IPS-20b (cell line): Measurements from ENCODE around the gene MAP3K15.
"Not testable (repeated sequence)": the region's sequence is repeated elsewhere in the genome, so short reads cannot be mapped to it uniquely, and the experiment has no call there.

ENCODE experiments used
- H3K27ac ChIP-seq: one replicate; pipeline ENCODE4 v1.5.1; 2013; ENCODE audit warnings: low read length
- H3K27me3 ChIP-seq: 2 replicates; pipeline ENCODE4 v1.6.1; 2013; ENCODE audit warnings: mild to moderate bottlenecking, low read length, inconsistent platforms; ENCODE audit not compliant: insufficient read depth
- H3K36me3 ChIP-seq: 2 replicates; pipeline ENCODE4 v1.6.1; 2013; ENCODE audit warnings: low read depth, mild to moderate bottlenecking, inconsistent platforms, low read length, moderate library complexity; ENCODE audit not compliant: insufficient read depth
- H3K4me1 ChIP-seq: 2 replicates; pipeline ENCODE4 v1.6.1; 2013; ENCODE audit warnings: mild to moderate bottlenecking, control low read depth, inconsistent platforms, low read length, moderate library complexity; ENCODE audit not compliant: insufficient read depth
- H3K4me3 ChIP-seq: 2 replicates; pipeline ENCODE4 v1.5.1; 2013; ENCODE audit warnings: mild to moderate bottlenecking, low read length, inconsistent platforms
- H3K9ac ChIP-seq: 2 replicates; pipeline ENCODE4 v1.6.1; 2013; ENCODE audit warnings: low read depth, mild to moderate bottlenecking, inconsistent platforms, low read length, moderate library complexity
- H3K9me3 ChIP-seq: 2 replicates; pipeline ENCODE4 v1.6.1; 2013; ENCODE audit warnings: mild to moderate bottlenecking, low read depth, low read length, inconsistent platforms; ENCODE audit not compliant: insufficient read depth

The MAP3K15 gene

DNA sequence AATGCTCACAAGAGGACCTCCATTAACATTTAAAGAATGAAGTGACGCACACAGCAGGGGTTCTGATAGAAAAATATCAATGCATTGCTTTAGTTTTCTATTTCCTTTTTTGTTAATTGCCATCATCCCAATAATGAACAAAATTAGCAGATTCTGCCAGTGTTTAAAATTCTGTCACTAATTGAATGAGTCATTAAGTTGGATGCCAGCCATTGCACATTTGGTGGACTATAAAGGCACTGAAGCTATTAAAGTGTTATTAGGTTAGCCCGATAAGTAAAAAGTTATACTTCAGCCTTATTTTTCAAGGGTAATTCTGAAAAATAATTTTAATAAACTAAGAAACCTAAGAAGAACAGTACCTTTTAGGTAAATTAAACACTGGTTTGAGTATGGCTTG is 53.1 kb downstream of the MAP3K15 start:
- no peaks in the 10 kb centered on the region for H3K4me1 ChIP-seq
- no peak overlapping the region for H3K9ac ChIP-seq
- no peaks in the 10 kb centered on the region for H3K9me3 ChIP-seq
- H3K27me3 ChIP-seq, result no peaks in the 10 kb centered on the region
- H3K27ac ChIP-seq, result no peak overlapping the region
- H3K36me3 ChIP-seq, result no peaks in the 10 kb centered on the region
- H3K4me3 ChIP-seq, result no peak overlapping the region

- no peak overlapping the region for H3K4me3 ChIP-seq
- no peaks in the 10 kb centered on the region for H3K9me3 ChIP-seq
- H3K27me3 ChIP-seq, result no peaks in the 10 kb centered on the region
- H3K9ac ChIP-seq, result no peak overlapping the region
- H3K27ac ChIP-seq, result no peak overlapping the region
- H3K4me1 ChIP-seq, result no peaks in the 10 kb centered on the region
- H3K36me3 ChIP-seq, result no peaks in the 10 kb centered on the region
Observed at GRCh38 chrX:19457662-19458061, 57.6 kb downstream of the MAP3K15 start.

- H3K9ac ChIP-seq, result no peak overlapping the region
- no peak overlapping the region for H3K27ac ChIP-seq
- no peak overlapping the region for H3K4me3 ChIP-seq
- no peaks in the 10 kb centered on the region for H3K27me3 ChIP-seq
- no peaks in the 10 kb centered on the region for H3K4me1 ChIP-seq
- H3K9me3 ChIP-seq, result no peaks in the 10 kb centered on the region
- H3K36me3 ChIP-seq, result no peaks in the 10 kb centered on the region
Observed at GRCh38 chrX:19448077-19448476, 67.2 kb downstream of the MAP3K15 start.

DNA sequence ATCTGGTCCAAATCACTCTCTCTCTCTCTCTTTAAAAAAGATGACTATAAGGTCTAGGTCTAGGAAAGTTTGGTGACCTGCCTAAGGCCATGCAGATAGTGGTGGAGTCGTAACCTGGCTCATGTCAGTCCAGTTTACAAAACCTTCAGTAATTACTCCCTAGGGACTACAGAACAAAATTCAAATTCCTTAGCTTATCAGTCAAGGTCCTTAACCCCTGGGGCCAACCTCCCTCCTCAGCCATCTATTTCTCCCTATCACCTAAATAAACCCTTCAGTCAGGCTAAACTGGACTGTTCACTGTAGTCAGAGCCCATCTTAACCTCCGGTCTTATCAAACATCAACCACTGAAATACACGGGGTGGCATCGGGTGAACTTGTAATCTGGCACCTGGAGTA is 68.9 kb downstream of the MAP3K15 start:
- H3K36me3 ChIP-seq, result no peaks in the 10 kb centered on the region
- H3K4me3 ChIP-seq, result no peak overlapping the region
- H3K4me1 ChIP-seq, result no peaks in the 10 kb centered on the region
- H3K27ac ChIP-seq, result no peak overlapping the region
- no peak overlapping the region for H3K9ac ChIP-seq
- no peaks in the 10 kb centered on the region for H3K27me3 ChIP-seq
- no peaks in the 10 kb centered on the region for H3K9me3 ChIP-seq

DNA sequence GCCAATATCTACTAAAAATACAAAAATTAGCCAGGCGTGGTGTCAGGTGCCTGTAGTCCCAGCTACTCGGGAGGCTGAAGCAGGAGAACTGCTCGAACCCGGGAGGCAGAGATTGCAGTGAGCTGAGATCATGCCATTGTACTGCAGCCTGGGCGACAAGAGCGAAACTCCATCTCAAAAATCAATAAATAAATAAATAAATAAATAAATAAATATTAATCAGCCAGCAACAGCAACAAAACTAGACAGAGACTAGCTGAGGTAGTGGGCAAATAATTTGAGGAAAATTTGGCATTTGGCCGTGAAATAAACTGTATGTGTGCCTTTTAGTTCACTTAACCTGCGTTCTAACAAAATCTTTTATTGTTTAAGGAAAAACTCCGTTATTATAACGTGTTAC is 69.5 kb downstream of the MAP3K15 start:
- H3K4me3 ChIP-seq, H3K9ac ChIP-seq, H3K36me3 ChIP-seq, H3K9me3 ChIP-seq, H3K4me1 ChIP-seq, H3K27me3 ChIP-seq, H3K27ac ChIP-seq: not testable (repeated sequence)

DNA sequence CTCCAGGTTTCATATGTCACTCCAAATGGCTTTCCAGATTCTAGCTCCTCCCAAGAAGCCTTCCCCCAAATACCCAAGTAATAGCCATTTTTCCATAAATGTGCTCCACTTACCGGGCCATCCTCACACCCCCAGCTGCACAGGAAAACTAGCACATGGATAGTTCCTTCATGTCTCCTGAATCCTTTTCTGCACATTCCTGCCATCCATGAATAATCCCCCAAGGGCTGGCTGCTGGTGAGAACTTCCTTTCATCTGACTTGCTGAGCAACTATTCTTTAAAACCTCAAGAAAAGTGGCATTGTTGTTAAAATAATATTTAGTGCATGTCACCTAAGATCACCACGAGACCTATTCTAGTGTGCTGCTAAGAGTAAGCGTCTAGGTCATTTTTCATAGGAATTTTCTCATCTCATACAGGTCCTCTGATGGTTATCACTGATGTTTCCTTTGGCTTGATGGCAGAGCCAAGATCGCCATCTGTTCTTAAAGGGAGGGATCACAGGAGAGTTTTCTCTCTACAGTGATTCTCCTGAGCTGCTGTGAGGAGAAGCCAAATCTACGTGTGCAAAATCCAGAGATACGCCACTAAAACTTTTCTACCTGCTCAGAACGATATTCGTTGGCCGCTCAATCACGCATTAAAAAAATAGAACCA is 71.3 kb downstream of the MAP3K15 start:
- Histone ChIP-seq H3K36me3 (no peaks in the 10 kb centered on the region), H3K9me3 (no peaks in the 10 kb centered on the region), H3K4me1 (no peaks in the 10 kb centered on the region), H3K9ac (no peak overlapping the region), H3K27ac (no peak overlapping the region), H3K4me3 (no peak overlapping the region), H3K27me3 (no peaks in the 10 kb centered on the region)

DNA sequence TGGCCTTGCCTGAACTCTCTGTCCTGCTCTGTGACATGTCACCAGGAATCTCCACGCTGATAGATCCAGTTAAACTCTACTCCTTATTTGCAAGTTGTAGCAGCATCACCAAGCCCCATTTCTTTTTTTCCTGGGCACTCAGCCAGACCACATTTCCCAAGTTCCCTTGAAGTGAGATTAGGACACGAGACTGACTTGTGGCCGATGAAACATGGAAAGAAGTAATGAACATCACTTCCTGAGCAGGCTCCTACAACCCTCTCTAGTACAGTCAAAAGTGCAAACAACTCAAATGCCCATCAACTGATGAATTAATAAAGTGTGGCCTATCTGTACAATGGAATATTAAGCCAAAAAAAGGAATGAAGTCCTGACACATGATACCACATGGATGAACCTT is 74.6 kb downstream of the MAP3K15 start:
- no peak overlapping the region for H3K9ac ChIP-seq
- H3K27me3 ChIP-seq, result no peaks in the 10 kb centered on the region
- H3K36me3 ChIP-seq, result no peaks in the 10 kb centered on the region
- H3K9me3 ChIP-seq, result no peaks in the 10 kb centered on the region
- no peak overlapping the region for H3K4me3 ChIP-seq
- H3K4me1 ChIP-seq, result no peaks in the 10 kb centered on the region
- no peak overlapping the region for H3K27ac ChIP-seq

- H3K27ac ChIP-seq, H3K9me3 ChIP-seq, H3K9ac ChIP-seq, H3K36me3 ChIP-seq, H3K27me3 ChIP-seq, H3K4me1 ChIP-seq, H3K4me3 ChIP-seq: not testable (repeated sequence)
Observed at GRCh38 chrX:19422661-19423060, 92.6 kb downstream of the MAP3K15 start.

DNA sequence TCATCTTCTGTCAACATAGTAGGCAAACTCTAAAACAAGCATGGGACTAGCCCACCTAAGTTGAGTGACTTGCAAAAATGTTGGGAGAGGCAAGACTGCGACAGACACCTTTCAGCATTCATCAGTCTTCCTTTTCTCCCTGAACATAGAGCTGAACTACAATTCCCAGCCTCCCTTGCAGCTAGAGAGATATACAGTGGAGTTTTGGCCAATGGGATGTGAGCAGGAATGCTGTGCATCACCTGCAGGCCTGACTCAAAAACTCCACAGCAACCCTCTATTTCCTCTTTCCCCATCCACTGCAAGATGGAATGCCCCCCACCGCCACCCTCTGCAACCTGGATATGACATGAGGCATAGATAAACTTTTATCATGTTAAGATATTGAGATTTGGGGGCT is 105.0 kb downstream of the MAP3K15 start:
- no peaks in the 10 kb centered on the region for H3K9me3 ChIP-seq
- H3K9ac ChIP-seq, result no peak overlapping the region
- no peak overlapping the region for H3K27ac ChIP-seq
- no peaks in the 10 kb centered on the region for H3K36me3 ChIP-seq
- H3K4me3 ChIP-seq, result no peak overlapping the region
- no peaks in the 10 kb centered on the region for H3K27me3 ChIP-seq
- no peaks in the 10 kb centered on the region for H3K4me1 ChIP-seq

- Histone ChIP-seq H3K27me3 (no peaks in the 10 kb centered on the region), H3K4me1 (no peaks in the 10 kb centered on the region), H3K9ac (no peak overlapping the region), H3K4me3 (no peak overlapping the region), H3K36me3 (no peaks in the 10 kb centered on the region), H3K27ac (no peak overlapping the region), H3K9me3 (no peaks in the 10 kb centered on the region)
Observed at GRCh38 chrX:19403696-19404095, 111.6 kb downstream of the MAP3K15 start.

GRCh38 chrX:19392703-19393102 is 122.6 kb downstream of the MAP3K15 start:
- Histone ChIP-seq H3K27ac (no peak overlapping the region), H3K36me3 (no peaks in the 10 kb centered on the region), H3K4me3 (no peak overlapping the region), H3K9ac (no peak overlapping the region; the same call in 1 of the 2 replicates), H3K27me3 (no peaks in the 10 kb centered on the region), H3K4me1 (no peaks in the 10 kb centered on the region), H3K9me3 (no peaks in the 10 kb centered on the region)

- no peaks in the 10 kb centered on the region for H3K9me3 ChIP-seq
- no peak overlapping the region for H3K9ac ChIP-seq
- H3K27me3 ChIP-seq, result no peaks in the 10 kb centered on the region
- no peak overlapping the region for H3K27ac ChIP-seq
- no peak overlapping the region for H3K4me3 ChIP-seq
- H3K4me1 ChIP-seq, result no peaks in the 10 kb centered on the region
- no peaks in the 10 kb centered on the region for H3K36me3 ChIP-seq
Observed at GRCh38 chrX:19392078-19392477, 123.2 kb downstream of the MAP3K15 start.
